MM.1S (cell line): Measurements from ENCODE around the gene RNF144B.

Experiments
- DNase-seq: peaks from one replicate; pipeline ENCODE4 v3.0.0-alpha.2; 2015
- H2AFZ ChIP-seq: fragments of 300-600 bp; sonication (generic); 2 replicates; pipeline ENCODE4 v1.6.0; 2016; ENCODE audit warnings: antibody characterized with exemption, low read length
- H3F3A ChIP-seq: fragments of 300-600 bp; sonication (generic); 2 replicates; pipeline ENCODE4 v1.6.1; 2016; ENCODE audit warnings: mild to moderate bottlenecking, antibody characterized with exemption, low read length, moderate library complexity, mixed read lengths; ENCODE audit not compliant: insufficient read depth
- H3K27ac ChIP-seq: fragments of 300-600 bp; sonication (generic); 2 replicates; pipeline ENCODE4 v1.5.1; 2016; ENCODE audit warnings: mild to moderate bottlenecking, low read length
- H3K27me3 ChIP-seq: fragments of 300-600 bp; sonication (generic); replicated peaks from 2 replicates; pipeline ENCODE4 v1.6.0; 2016; ENCODE audit warnings: low read length; ENCODE audit not compliant: insufficient read depth
- H3K36me3 ChIP-seq: fragments of 300-600 bp; sonication (generic); replicated peaks from 2 replicates; pipeline ENCODE4 v1.6.1; 2016; ENCODE audit warnings: mild to moderate bottlenecking, low read length, mixed read lengths; ENCODE audit not compliant: insufficient read depth
- H3K4me1 ChIP-seq: fragments of 300-600 bp; sonication (generic); 2 replicates; pipeline ENCODE4 v1.6.1; 2016; ENCODE audit warnings: low read length, mixed read lengths
- H3K4me2 ChIP-seq: fragments of 300-600 bp; sonication (generic); 2 replicates; pipeline ENCODE4 v1.6.0; 2016; ENCODE audit warnings: low read depth, low read length
- H3K4me3 ChIP-seq: fragments of 300-600 bp; sonication (generic); 2 replicates; pipeline ENCODE4 v1.5.1; 2016; ENCODE audit warnings: low read length, mixed read lengths
- H3K79me2 ChIP-seq: fragments of 300-600 bp; sonication (generic); 2 replicates; pipeline ENCODE4 v1.6.1; 2016; ENCODE audit warnings: mixed run types, low read length, mixed read lengths
- H3K9ac ChIP-seq: fragments of 300-600 bp; sonication (generic); 2 replicates; pipeline ENCODE4 v1.6.1; 2016; ENCODE audit warnings: low read length, mixed read lengths
- H3K9me2 ChIP-seq: fragments of 300-600 bp; sonication (generic); replicated peaks from 2 replicates; pipeline ENCODE4 v1.6.1; 2016; ENCODE audit warnings: mild to moderate bottlenecking, low read length, mixed read lengths; ENCODE audit not compliant: insufficient read depth
- H3K9me3 ChIP-seq: fragments of 300-600 bp; sonication (generic); replicated peaks from 2 replicates; pipeline ENCODE4 v1.6.1; 2016; ENCODE audit warnings: mild to moderate bottlenecking, low read length, mixed read lengths; ENCODE audit not compliant: insufficient read depth
- H4K20me1 ChIP-seq: fragments of 300-600 bp; sonication (generic); 2 replicates; pipeline ENCODE4 v1.6.1; 2016; ENCODE audit warnings: mild to moderate bottlenecking, low read length, moderate library complexity, mixed read lengths; ENCODE audit not compliant: insufficient read depth
- CTCF ChIP-seq: fragments of 300-600 bp; sonication (generic); IDR thresholded peaks from 2 replicates; pipeline ENCODE4 v1.5.1; 2016; ENCODE audit warnings: antibody characterized with exemption, low read length, mixed read lengths
- EZH2 ChIP-seq: fragments of 300-600 bp; sonication (generic); optimal IDR thresholded peaks from 2 replicates; pipeline ENCODE3; 2017; ENCODE audit warnings: low read depth, mild to moderate bottlenecking, antibody characterized with exemption, low read length, mixed read lengths
- EZH2phosphoT487 ChIP-seq: fragments of 300-600 bp; sonication (generic); IDR thresholded peaks from 2 replicates; pipeline ENCODE4 v1.6.1; 2018; ENCODE audit warnings: antibody characterized with exemption, low read length

Gene RNF144B

GRCh38 chr6:18473755-18474154 is 86.6 kb downstream of the RNF144B start:
- Histone ChIP-seq H4K20me1 (no peaks in the 10 kb centered on the region), H2AFZ (no peak overlapping the region), H3K27me3 (no peaks in the 10 kb centered on the region), H3K4me2 (no peak overlapping the region), H3K4me1 (no peaks in the 10 kb centered on the region), H3K79me2 (no peaks in the 10 kb centered on the region), H3K4me3 (no peak overlapping the region), H3K9ac (no peak overlapping the region), H3K36me3 (no peaks in the 10 kb centered on the region), H3F3A (no peaks in the 10 kb centered on the region), H3K27ac (no peak overlapping the region), H3K9me2 (no peaks in the 10 kb centered on the region), H3K9me3 (no peaks in the 10 kb centered on the region)
- TF ChIP-seq CTCF (no peak), EZH2phosphoT487 (no peak), EZH2 (no peak)
- DNase-seq: no peak

GRCh38 chr6:18477301-18477941 is 90.3 kb downstream of the RNF144B start:
- no peaks in the 10 kb centered on the region for H3F3A ChIP-seq
- H3K4me1 ChIP-seq: no peaks in the 10 kb centered on the region
- no peaks in the 10 kb centered on the region for H3K36me3 ChIP-seq
- H4K20me1 ChIP-seq: no peaks in the 10 kb centered on the region
- no peaks in the 10 kb centered on the region for H3K9me2 ChIP-seq
- no peak overlapping the region for H3K27ac ChIP-seq
- H3K4me2 ChIP-seq: no peak overlapping the region
- no peaks in the 10 kb centered on the region for H3K9me3 ChIP-seq
- no peak for DNase-seq
- no peaks in the 10 kb centered on the region for H3K27me3 ChIP-seq
- H3K79me2 ChIP-seq: no peaks in the 10 kb centered on the region
- TF ChIP-seq EZH2phosphoT487 (no peak), CTCF (no peak), EZH2 (no peak)
- no peak overlapping the region for H2AFZ ChIP-seq
- no peak overlapping the region for H3K4me3 ChIP-seq
- H3K9ac ChIP-seq: no peak overlapping the region

- DNase-seq: no peak
- H3K36me3 ChIP-seq: no peaks in the 10 kb centered on the region
These were observed 91.5 kb downstream of the RNF144B start for GRCh38 chr6:18478610-18479009.

More at GRCh38 chr6:18478610-18479009, 91.5 kb downstream of the RNF144B start:
- no peak for TF ChIP-seq EZH2
- no peak for TF ChIP-seq EZH2phosphoT487
- TF ChIP-seq CTCF: no peak
- Histone ChIP-seq H3K27ac (no peak overlapping the region), H3K9ac (no peak overlapping the region), H2AFZ (no peak overlapping the region), H3K4me1 (no peaks in the 10 kb centered on the region), H3K4me2 (no peak overlapping the region), H3K27me3 (no peaks in the 10 kb centered on the region), H3K4me3 (no peak overlapping the region), H3K9me2 (no peaks in the 10 kb centered on the region), H4K20me1 (no peaks in the 10 kb centered on the region), H3K9me3 (no peaks in the 10 kb centered on the region), H3K79me2 (no peaks in the 10 kb centered on the region), H3F3A (no peaks in the 10 kb centered on the region)
